Measurements from ENCODE around the gene NARS2. TPM values are rescaled to one million over a fixed set of nuclear protein-coding genes. Genes with fewer than 3 reads are reported as not detected.
A peak's percentile ranks its signal among the peaks of the same experiment; 100 is the strongest.
"Not testable (repeated sequence)": the region's sequence is repeated elsewhere in the genome, so short reads cannot be mapped to it uniquely, and the experiment has no call there.

The NARS2 gene
- total RNA-seq, 1 donor = 17.8 TPM

GRCh38 chr11:78576549-78577097 is 2.0 kb upstream of the NARS2 start:
- DNase-seq (ENCODE audit: low read depth in 2 of 3, low spot score in 2 of 3) = peak in 2 of 3 donors; percentile 52 to 72

- no peak for DNase-seq (ENCODE audit: low read depth in 2 of 3, low spot score in 2 of 3)
Measured at GRCh38 chr11:78575478-78575877, 814 bp upstream of the NARS2 start.

- no peak for DNase-seq (ENCODE audit: low read depth in 2 of 3, low spot score in 2 of 3)
Measured at GRCh38 chr11:78573681-78574080, 983 bp downstream of the NARS2 start.

- no peak for DNase-seq (ENCODE audit: low read depth in 2 of 3, low spot score in 2 of 3)
Measured at GRCh38 chr11:78573271-78573670, 1.4 kb downstream of the NARS2 start.

GRCh38 chr11:78572394-78572793 is 2.3 kb downstream of the NARS2 start:
- no peak for DNase-seq (ENCODE audit: low read depth in 2 of 3, low spot score in 2 of 3)

- DNase-seq (ENCODE audit: low read depth in 2 of 3, low spot score in 2 of 3) = no peak
Measured at GRCh38 chr11:78570031-78570430, 4.6 kb downstream of the NARS2 start.

GRCh38 chr11:78567209-78567608 is 7.5 kb downstream of the NARS2 start:
- DNase-seq (ENCODE audit: low read depth in 2 of 3, low spot score in 2 of 3) = no peak

- peak; percentile 33 to 89 (median 62) for DNase-seq (ENCODE audit: low read depth in 2 of 3, low spot score in 2 of 3)
Measured at GRCh38 chr11:78564490-78565467, 9.9 kb downstream of the NARS2 start.

GRCh38 chr11:78564037-78564436 is 10.6 kb downstream of the NARS2 start:
- not testable (repeated sequence) for DNase-seq (ENCODE audit: low read depth in 2 of 3, low spot score in 2 of 3)

GRCh38 chr11:78563090-78563489 is 11.6 kb downstream of the NARS2 start:
- not testable (repeated sequence) for DNase-seq (ENCODE audit: low read depth in 2 of 3, low spot score in 2 of 3)

GRCh38 chr11:78562398-78562797 is 12.3 kb downstream of the NARS2 start:
- no peak for DNase-seq (ENCODE audit: low read depth in 2 of 3, low spot score in 2 of 3)

GRCh38 chr11:78560826-78561484 is 13.7 kb downstream of the NARS2 start:
- peak in 1 of 3 donors; percentile 21 for DNase-seq (ENCODE audit: low read depth in 2 of 3, low spot score in 2 of 3)

- DNase-seq (ENCODE audit: low read depth in 2 of 3, low spot score in 2 of 3) = no peak
Measured at GRCh38 chr11:78560153-78560552, 14.5 kb downstream of the NARS2 start.

GRCh38 chr11:78557236-78557635 is 17.4 kb downstream of the NARS2 start:
- DNase-seq (ENCODE audit: low read depth in 2 of 3, low spot score in 2 of 3) = no peak

GRCh38 chr11:78555592-78555991 is 19.1 kb downstream of the NARS2 start:
- DNase-seq (ENCODE audit: low read depth in 2 of 3, low spot score in 2 of 3) = no peak

- DNase-seq (ENCODE audit: low read depth in 2 of 3, low spot score in 2 of 3) = peak in 1 of 3 donors; percentile 26
Measured at GRCh38 chr11:78552881-78553280, 21.8 kb downstream of the NARS2 start.

- not testable (repeated sequence) for DNase-seq (ENCODE audit: low read depth in 2 of 3, low spot score in 2 of 3)
Measured at GRCh38 chr11:78552139-78552538, 22.5 kb downstream of the NARS2 start.

- DNase-seq (ENCODE audit: low read depth in 2 of 3, low spot score in 2 of 3) = no peak
Measured at GRCh38 chr11:78551066-78551465, 23.6 kb downstream of the NARS2 start.

GRCh38 chr11:78549624-78550409 is 24.8 kb downstream of the NARS2 start:
- no peak for DNase-seq (ENCODE audit: low read depth in 2 of 3, low spot score in 2 of 3)

GRCh38 chr11:78548911-78549590 is 25.6 kb downstream of the NARS2 start:
- DNase-seq (ENCODE audit: low read depth in 2 of 3, low spot score in 2 of 3) = no peak
